GM18505 (cell line): Measurements from ENCODE around the gene IER3.

Experiments used
- ATAC-seq: cut with Tn5 transposase; IDR thresholded peaks from one replicate; pipeline ENCODE4 v1.9.1; 2021; ENCODE audit not compliant: unreplicated experiment
- POLR2A ChIP-seq: IDR thresholded peaks from 4 replicates; pipeline ENCODE4 v1.6.1; 2011; ENCODE audit warnings: borderline replicate concordance; ENCODE audit not compliant: insufficient read depth, insufficient read length; ENCODE audit errors: extremely low read depth

IER3 gene

DNA sequence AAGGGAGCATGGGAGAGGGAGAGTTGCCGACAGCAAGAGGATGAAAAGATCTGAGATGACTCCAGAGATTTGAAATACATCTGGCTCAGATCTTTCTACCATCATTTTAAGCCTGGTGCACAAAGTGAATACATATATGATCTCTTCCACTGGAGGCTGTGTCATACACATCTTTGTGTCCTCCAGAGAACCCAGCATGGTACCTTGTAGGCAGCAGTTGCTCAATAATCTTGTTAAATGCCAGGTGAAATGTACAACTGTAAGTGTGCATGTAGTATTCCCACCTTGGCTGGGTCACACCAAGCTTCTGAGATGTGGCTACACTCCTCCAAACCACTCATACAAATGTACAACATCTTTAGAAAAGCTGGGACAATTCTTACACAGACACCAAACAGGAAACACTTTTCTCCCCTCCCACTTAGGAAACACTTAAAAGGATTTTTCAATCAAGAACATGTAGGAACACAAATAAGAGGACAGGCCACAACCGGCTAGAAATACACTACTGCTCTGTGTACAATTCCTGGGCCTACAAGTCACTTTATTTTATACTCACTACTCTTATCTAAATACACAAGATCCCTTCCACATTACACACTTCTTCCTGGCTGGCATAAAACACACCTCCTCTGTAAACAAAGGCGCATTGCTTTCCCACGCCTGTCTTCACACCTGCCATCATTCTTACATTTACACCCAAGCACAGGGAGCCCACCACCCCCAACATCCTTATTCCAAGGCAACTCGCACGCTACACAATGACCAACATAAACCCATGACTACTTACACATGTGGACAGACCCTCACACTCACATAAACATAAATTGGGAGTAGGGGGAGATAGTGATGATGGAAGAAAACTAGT, 3.8 kb upstream of the IER3 start:
- TF ChIP-seq POLR2A, result no peak
- no peak for ATAC-seq

DNA sequence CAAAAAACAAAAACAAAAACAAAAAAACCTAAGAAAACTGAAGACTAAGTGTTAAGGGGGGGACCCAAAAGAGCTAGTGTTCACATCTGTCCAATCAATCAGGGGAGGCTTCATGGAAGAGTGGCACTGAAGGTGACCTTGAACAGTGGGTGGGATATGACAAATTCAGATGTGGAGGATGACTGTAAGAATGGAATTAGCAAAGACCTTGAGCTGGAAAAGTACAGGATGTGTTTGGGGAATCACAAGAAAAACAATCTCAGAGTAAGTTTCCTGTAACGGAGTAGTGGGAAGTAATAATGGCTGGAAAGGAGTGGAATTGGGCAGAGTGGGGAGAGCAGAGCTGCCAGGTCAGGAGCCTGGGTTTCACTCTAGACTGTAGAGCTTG, 2.9 kb upstream of the IER3 start:
- ATAC-seq, result no peak
- TF ChIP-seq POLR2A, result no peak

DNA sequence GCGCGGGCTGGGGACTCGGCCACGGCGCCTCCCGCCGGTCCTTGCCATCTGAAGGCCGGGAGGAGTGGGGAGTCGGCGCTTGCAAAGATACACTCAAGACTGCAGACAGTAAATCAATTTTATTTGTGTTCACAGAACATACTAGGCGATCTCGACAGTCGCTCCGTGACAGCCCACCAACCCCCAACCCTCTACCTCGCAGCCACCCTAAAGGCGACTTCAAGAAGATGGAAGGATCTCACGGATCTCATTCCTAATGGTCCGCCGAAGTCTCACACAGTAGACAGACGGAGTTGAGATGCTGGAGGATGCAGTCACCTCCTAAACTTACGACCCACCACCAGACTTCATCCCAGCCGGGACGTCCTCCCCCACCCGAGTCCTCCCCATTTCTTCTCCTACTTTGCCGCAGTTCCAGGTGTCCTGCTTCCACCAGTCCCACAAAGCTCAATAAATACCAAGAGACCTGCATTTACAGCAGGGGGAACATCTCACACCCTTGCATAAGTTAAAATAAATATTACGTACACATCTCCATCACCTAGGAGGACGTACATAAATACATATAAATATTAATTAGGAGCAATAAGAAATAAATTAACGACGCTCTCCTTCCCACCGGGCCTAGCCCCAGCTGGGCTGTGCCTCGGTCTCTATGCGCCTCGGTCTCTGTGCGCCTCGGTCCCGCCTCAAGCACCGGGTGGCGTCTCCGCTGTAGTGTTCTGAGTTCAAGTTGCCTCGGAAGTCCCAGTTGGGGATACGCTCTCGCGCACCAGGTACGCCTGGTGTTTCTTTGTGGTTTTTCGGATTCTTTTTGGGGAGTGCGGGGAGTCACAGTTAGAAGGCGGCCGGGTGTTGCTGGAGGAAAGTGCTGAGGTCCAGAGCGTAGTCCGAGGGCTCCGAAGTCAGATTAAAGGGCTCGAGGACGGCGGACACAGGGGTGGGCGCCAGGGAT, 971 bp downstream of the IER3 start:
- ATAC-seq, result no peak
- TF ChIP-seq POLR2A, result no peak

GRCh38 chr6:30742316-30743098, 1.8 kb downstream of the IER3 start, which contains the start of gene FLOT1:
TSS of gene FLOT1 (minus strand) at chr6:30742687. CDS start at chr6:30742189, 498 bp downstream.
- TF ChIP-seq POLR2A, result peak; percentile 65
- ATAC-seq, result peak; percentile 55

DNA sequence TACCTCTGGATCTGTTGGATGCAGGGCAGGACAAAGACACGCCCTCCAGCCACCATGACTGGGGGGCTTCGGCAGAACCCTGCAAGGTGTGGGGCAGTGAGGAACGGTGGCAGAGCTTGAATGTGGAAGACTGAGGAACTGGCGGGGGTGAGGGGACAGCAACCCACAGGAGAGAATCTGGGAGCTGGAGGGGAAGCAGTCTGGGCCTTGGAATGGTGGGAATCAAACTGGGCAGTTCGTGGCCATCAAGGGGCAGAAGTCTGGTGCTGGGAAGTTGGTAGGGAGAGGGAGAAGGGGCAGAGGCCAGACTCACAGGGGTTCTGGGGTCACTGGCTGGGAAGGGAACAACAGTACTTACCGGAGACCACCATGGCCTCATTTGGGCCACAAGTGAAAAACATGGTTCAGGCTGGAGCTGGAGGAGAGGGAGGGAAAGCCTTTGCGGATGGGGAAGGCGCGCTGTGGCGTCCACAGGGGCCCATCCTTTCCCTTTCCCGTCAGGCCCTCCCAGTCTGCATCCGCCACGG, 2.5 kb downstream of the IER3 start:
- ATAC-seq, result no peak

DNA sequence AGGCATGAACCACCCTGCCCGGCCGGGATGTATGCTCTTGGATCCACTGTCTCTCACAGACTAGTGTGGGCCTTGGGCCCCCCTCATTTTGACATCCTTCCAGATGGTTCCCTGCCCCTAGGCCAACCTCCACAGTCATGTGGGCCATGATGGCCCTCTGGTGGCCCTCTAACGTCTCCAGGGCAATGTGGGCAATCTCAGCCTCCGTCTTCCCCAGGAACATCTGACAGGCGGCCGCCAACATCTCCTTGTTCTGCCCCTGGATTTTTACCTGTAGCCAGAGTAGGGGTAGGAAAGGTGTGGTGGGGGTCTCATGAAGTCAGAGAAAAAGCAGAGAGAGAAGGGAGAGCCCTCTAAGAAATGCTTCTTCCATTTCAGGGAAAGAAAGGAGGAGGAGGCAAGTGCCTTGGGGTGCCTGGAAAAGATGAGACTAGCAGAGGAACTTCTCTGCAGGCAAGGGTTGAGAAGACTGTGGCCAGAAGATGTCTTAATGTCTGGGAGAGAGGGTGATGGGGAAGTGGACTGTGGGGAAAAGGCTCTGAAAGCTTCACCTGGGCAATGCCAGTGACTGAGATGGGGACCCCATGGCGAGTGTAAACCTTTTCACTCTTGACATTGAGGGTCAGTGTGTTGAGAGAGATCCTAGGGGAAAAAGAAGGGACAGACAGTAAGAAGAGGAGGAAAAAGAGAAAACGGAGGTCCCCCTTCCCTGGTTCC, 3.1 kb downstream of the IER3 start:
- TF ChIP-seq POLR2A, result no peak
- no peak for ATAC-seq

More for the DNA sequence above, 2.5 kb downstream of the IER3 start:
- TF ChIP-seq POLR2A, result no peak

DNA sequence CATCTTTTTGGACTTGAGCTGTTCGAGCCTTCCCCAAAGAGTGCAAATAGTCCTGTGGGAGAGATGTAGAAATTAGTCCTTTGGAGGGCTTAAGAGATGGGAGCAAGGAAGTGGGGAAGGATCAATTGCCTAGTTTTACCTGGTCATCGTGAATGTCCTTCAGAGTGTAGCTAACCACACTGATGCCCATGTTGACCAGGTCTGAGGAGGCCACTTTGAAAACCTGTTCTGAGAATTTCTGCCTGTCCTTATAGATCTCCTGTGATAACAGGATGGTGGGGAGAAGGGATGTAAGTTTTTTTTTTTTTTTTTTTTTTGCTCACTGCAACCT, 3.8 kb downstream of the IER3 start:
- ATAC-seq, result no peak
- TF ChIP-seq POLR2A, result no peak

DNA sequence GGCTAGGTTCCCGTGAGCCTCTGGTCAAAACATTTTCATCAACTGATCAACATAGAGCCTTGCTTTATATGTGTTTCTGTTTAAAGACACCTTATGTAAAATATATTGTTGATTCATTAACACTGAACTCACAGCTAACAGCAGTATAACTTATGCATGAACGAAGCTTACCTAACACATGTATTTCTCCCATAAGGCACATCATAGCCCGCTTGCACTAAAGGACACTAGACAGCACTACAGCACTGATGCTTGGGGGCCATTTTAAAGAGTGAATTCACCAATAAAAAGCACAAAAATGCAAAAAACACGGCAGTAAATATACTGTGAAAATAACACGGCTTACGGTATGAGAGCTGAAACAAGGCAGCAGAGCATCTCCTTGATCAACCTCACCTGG, 5.8 kb downstream of the IER3 start:
- ATAC-seq, result no peak
- no peak for TF ChIP-seq POLR2A

- no peak for TF ChIP-seq POLR2A
- ATAC-seq, result no peak
Observed at GRCh38 chr6:30735668-30736314, 8.6 kb downstream of the IER3 start.

GRCh38 chr6:30732237-30732943, 12.0 kb downstream of the IER3 start:
- TF ChIP-seq POLR2A, result no peak
- no peak for ATAC-seq

- TF ChIP-seq POLR2A, result no peak
- no peak for ATAC-seq
Observed at GRCh38 chr6:30730601-30731435, 13.5 kb downstream of the IER3 start.

DNA sequence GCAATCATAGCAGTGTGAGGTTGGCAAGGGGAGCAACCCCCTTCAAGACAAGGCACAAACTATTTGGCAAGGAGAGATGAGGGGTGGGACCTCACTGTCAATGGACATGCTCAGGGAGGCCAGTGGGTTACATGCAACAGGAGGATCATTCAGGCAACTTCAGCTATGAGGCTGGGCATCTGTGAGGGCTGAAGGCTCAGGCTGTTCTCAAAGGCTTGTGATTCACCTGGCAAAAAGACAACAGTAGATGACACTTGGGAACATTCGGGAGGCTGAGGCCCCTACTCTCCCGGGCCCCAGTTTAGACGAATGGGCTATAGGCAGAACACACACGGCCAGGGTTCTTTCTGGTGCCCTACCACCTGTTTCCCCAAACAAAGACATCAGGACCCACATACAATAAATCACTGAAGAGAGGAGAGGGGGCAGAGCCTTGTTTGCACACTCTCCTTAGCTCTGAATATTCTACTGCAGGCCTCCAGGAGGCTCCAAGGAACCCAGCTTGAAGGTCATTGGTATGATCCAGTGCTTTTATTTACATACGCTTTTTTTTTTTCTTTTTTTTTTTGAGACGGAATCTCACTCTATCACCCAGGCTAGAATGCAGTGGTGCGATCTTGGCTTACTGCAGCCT, 16.3 kb downstream of the IER3 start:
- TF ChIP-seq POLR2A, result no peak
- ATAC-seq, result no peak
